GM10266 (cell line): Measurements from ENCODE around the gene HES7.
"Not testable (repeated sequence)": the region's sequence is repeated elsewhere in the genome, so short reads cannot be mapped to it uniquely, and the experiment has no call there.

Experiments used
- DNase-seq: peaks from one replicate; pipeline ENCODE4 v3.0.0; 2012; ENCODE audit errors: extremely low spot score
- TF ChIP-seq, protein P1 (sequence below): IDR thresholded peaks from 2 replicates; pipeline ENCODE4 v1.5.1; 2012; ENCODE audit warnings: mild to moderate bottlenecking, low read depth; ENCODE audit not compliant: control insufficient read depth, insufficient read depth; ENCODE audit errors: missing control alignments

Gene HES7

DNA sequence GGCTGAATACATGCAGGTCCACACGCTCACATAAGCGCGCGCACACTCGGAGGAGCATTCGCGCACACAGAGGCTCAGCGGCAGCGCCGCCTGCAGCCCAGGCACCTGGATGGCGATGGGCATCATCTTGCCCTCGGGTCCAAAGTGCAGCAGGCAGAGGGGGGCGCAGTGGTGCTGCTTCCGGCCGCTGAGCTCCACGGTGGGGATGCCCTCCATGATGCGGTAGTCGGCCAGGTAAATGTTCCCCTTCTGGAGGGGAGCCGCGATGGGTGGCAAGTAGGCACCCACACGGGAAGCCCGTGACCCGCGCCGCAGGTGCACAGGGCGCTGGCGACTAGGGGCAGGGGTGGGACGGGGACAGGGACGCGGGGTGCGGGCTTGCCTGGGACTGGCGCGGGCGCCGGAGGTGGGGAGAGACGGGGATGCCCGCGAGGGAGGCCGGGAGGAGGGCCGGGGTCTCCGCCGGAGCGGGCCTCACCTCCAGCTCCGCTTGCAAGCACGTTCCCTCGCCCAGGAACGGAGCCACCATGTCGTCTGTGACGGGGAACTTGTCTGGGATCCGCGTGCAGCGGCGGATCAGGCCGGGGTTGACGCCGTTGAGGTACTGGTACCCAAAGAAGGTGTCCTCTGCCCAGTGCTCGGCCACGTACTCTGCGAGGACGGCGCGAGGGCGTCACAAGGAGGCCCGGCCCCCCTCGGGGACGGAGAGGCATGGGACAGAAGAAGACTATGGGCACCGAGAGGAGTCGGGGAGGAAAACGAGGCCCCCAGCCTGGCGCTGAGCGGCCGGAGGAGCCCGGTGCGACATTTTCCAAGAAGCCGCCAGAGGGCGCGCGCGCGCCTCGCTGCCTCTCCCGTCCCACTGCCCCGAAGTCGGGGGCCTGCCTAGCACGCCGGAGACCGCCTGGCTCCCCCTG is 44.4 kb downstream of the HES7 start:
- peak; percentile 93 for DNase-seq
- TF ChIP-seq, protein P1, sequence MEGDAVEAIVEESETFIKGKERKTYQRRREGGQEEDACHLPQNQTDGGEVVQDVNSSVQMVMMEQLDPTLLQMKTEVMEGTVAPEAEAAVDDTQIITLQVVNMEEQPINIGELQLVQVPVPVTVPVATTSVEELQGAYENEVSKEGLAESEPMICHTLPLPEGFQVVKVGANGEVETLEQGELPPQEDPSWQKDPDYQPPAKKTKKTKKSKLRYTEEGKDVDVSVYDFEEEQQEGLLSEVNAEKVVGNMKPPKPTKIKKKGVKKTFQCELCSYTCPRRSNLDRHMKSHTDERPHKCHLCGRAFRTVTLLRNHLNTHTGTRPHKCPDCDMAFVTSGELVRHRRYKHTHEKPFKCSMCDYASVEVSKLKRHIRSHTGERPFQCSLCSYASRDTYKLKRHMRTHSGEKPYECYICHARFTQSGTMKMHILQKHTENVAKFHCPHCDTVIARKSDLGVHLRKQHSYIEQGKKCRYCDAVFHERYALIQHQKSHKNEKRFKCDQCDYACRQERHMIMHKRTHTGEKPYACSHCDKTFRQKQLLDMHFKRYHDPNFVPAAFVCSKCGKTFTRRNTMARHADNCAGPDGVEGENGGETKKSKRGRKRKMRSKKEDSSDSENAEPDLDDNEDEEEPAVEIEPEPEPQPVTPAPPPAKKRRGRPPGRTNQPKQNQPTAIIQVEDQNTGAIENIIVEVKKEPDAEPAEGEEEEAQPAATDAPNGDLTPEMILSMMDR: peak; percentile 92

DNA sequence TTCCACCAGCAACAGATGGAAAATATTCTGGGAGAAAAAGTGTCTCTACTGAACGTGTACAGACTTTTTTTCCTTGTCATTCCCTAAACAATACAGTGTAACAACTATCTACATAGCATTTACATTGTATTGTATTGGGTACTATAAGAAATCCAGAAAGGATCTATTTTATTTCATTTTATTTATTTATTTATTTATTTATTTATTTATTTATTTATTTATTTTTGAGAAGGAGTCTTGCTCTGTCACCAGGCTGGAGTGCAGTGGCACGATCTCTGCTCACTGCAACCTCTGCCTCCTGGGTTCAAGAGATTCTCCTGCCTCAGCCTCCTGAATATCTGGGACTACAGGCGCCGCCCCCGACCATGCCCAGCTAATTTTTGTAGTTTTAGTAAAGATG is 46.0 kb downstream of the HES7 start:
- not testable (repeated sequence) for DNase-seq

DNA sequence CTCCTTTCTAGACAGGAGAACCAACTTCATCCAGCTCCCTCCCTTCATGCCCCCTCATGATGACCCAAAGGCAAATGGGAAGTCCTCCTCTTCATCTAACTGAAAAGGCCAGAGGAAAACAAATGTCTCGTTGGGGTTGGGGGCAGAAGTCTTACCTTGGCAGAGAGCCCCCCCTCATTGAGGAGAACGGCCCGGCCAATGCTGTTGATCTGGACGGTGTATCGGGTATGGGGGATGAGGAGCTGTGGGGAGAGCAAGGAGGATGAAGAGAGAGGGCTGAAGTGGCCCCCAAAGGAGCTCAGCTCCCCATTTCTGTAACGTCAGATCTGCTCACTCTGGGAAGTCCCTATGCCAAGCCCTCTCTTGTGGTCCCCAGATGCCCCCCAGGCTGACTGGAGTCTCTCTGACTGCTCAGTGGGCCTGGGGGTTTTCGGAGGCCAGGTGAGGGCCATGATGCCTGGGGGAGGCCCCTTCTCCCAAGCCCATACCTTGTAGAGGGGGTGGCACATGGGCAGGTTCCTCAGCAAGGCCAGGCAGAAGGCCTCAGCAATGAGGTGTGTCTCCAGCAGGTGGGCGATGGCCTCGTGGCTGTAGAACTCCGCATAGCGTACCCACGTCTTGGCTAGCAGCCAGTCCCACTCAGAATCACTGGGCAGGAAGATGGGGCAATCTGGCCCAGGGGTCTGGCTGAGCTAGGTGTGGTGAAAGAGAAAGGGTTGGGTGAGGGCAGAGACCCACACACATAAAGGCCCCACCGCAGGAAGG is 47.2 kb downstream of the HES7 start:
- TF ChIP-seq, protein P1: no peak
- no peak for DNase-seq

DNA sequence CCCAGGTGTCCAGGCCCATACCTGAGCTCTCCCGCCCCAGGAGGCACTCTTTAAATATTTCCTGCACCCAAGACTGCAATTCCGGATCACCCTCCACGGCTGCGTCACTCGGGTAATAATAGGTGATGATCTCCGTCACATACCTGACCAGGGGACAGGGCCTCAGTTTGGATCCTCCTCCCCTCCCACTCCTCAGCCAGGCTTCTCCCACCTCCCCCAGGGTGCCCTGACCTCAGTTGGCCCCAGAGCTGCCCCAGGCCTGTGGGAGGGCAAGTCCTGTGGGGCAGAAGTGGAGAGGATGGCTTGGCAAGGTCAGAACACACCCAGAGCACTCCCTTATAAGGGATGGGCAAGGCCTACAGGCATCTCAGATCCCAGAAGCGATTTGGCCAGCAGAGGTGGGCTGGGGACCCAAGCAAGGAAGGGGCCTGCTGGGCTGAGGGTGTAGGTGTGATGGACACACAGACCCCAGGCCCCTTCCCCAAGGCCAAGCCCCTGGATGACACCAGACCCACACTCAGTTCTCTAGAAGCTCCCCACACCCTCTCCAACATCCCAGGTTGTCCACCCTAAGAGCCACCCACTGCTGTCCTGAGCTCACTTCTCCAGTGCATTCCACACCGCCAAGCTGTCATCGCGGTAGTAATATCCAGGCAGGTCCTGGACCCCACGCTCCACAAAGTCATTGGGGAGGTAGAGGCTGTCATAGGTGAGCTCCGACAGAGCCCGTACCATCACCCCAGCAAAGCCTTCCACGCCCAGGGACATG is 48.1 kb downstream of the HES7 start:
- TF ChIP-seq, protein P1: no peak
- DNase-seq: no peak

DNA sequence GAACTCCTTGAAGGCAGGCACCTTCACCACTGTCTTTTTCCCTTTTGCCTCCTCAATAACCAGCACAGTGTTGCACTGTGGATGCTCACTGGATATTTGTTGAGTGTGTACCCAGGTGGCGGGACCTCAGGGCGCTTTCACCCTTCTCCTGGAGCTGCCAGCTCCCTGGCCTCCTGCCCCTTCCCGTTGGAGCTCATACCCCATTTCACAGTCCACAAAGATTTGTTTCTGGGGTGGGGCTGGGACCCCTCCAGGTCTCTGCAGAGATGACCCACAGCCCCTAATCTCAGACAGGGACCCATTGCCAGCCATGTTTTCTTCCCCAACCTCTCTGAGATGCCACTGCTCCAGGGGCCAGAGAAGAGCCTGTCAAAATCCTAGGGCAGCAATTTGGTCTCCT is 48.8 kb downstream of the HES7 start:
- TF ChIP-seq, protein P1: no peak

DNA sequence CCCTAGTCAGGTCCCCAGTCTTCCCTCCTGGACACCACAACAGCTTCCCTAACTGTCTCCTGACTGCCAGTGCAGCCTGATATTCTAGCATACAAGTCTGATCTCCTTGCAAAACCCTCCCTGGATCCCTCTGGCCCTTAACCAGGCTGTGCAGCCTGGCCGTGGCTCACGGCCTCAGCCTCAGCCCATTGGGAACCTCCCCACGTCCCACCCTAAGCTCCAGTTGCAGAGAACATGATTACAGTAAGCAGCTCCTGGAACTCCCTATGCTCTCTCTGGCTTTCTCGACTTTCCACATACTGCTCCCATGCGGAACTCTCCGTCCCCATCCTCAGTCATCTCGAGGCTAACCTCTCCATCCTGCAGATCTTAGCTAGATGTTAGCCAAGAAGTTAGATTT is 49.4 kb downstream of the HES7 start:
- no peak for DNase-seq
- TF ChIP-seq, protein P1: no peak

More for the DNA sequence above, 48.8 kb downstream of the HES7 start:
- no peak for DNase-seq
